Panc1 (cell line): ENCODE measurements around the gene PPM1G. TPM values are rescaled to one million over a fixed set of nuclear protein-coding genes. Genes with fewer than 3 reads are reported as not detected.

Experiments
- ATAC-seq: fragments of 200-7000 bp; cut with Tn5 transposase; 2 replicates; pipeline ENCODE4 v1.9.1; 2020; ENCODE audit warnings: mild to moderate bottlenecking, moderate library complexity
- Bru-seq: library from RNA; stranded (reverse); fragments of 400-500 nt; gene quantifications from one replicate; lab custom pipeline; 2021; lab: Mats Ljungman, UMichigan
- BruChase-seq, 2 experiments: library from RNA; stranded (reverse); fragments of 400-500 nt; gene quantifications; one replicate each; lab custom pipeline; 2021; lab: Mats Ljungman, UMichigan
- BruUV-seq: library from RNA; stranded (reverse); fragments of 400-500 nt; replicated peaks from 2 replicates; lab custom pipeline; 2021; lab: Mats Ljungman, UMichigan
- CTCF ChIA-PET: fragments of 300-600 bp; sonication (Branson Sonifier 250); formaldehyde crosslinking; loops from one replicate; lab custom pipeline; 2022; ENCODE audit warnings: antibody characterized with exemption; lab: Charles Lee
- POLR2A ChIA-PET: fragments of 300-600 bp; sonication (Branson Sonifier 250); formaldehyde crosslinking; loops from one replicate; lab custom pipeline; 2022; ENCODE audit warnings: antibody characterized with exemption; lab: Charles Lee
- DNase-seq: peaks from one replicate; pipeline ENCODE4 v3.0.0-alpha.2; 2010; ENCODE audit warnings: low read depth, low spot score
- H3K27ac ChIP-seq: 2 replicates; pipeline ENCODE4 v1.5.1; 2011; ENCODE audit warnings: mild to moderate bottlenecking, low read length, inconsistent platforms
- H3K27me3 ChIP-seq: fragments of 200-500 bp; sonication (Bioruptor generic); 2 replicates; pipeline ENCODE4 v1.6.0; 2014; ENCODE audit warnings: low read length, inconsistent platforms; ENCODE audit not compliant: control insufficient read depth, insufficient read depth
- H3K36me3 ChIP-seq: fragments of 200-500 bp; sonication (Bioruptor generic); 2 replicates; pipeline ENCODE4 v1.5.1; 2014; ENCODE audit warnings: inconsistent platforms, mild to moderate bottlenecking, low read length, moderate library complexity; ENCODE audit not compliant: control insufficient read depth, insufficient read depth
- H3K4me1 ChIP-seq: 2 replicates; pipeline ENCODE4 v1.5.1; 2011; ENCODE audit warnings: inconsistent platforms, mild to moderate bottlenecking, low read length, moderate library complexity; ENCODE audit not compliant: control insufficient read depth, insufficient read depth
- H3K4me3 ChIP-seq, 2 experiments: 2 replicates each; pipeline ENCODE4 v1.5.1; 2011 to 2012; ENCODE audit warnings: low read depth in 2 of 2, low read length in 2 of 2, mild to moderate bottlenecking in 2 of 2, inconsistent platforms in 1 of 2, moderate library complexity in 1 of 2
- H3K9me3 ChIP-seq: fragments of 200-500 bp; sonication (Bioruptor generic); 2 replicates; pipeline ENCODE4 v1.5.1; 2014; ENCODE audit warnings: low read depth, mild to moderate bottlenecking, inconsistent platforms, low read length, moderate library complexity; ENCODE audit not compliant: control insufficient read depth, insufficient read depth
- CTCF ChIP-seq: fragments of 450-650 bp; IDR thresholded peaks from 2 replicates; pipeline ENCODE4 v1.5.1; 2017; ENCODE audit warnings: mild to moderate bottlenecking
- POLR2AphosphoS5 ChIP-seq: IDR thresholded peaks from 2 replicates; pipeline ENCODE4 v1.6.1; 2012; ENCODE audit warnings: mild to moderate bottlenecking, low read depth, low read length, moderate library complexity
- SIN3A ChIP-seq: IDR thresholded peaks from 2 replicates; pipeline ENCODE4 v1.6.1; 2012; ENCODE audit warnings: low read depth, mild to moderate bottlenecking, low read length, moderate library complexity, borderline replicate concordance; ENCODE audit not compliant: insufficient read depth
- TCF7L2 ChIP-seq: IDR thresholded peaks from 2 replicates; pipeline ENCODE4 v1.6.1; 2011; ENCODE audit warnings: mild to moderate bottlenecking, low read depth, low read length, inconsistent platforms
- in situ Hi-C: cut with HindIII; loops from 2 replicates; pipeline ENCODE4 v1.10.0; 2016; ENCODE audit warnings: low sequenced_read_pairs, low pct_unique_long_range_greater_than_20kb
- intact Hi-C: fragments of 100-400 bp; cut with micrococcal nuclease; formaldehyde crosslinking; loops from one replicate; pipeline ENCODE4 v1.10.0; 2022; ENCODE audit not compliant: unreplicated experiment
- long read RNA-seq: library from polyadenylated mRNA; unstranded; transcript quantifications from one replicate; pipeline ENCODE4 v2.0.0, GENCODE V29; 2021; ENCODE audit not compliant: unreplicated experiment
- polyA plus RNA-seq: library from polyadenylated mRNA; unstranded; fragments of >200 nt; gene quantifications from one replicate; pipeline ENCODE4 v1.2.1, GENCODE V29; 2012; ENCODE audit warnings: missing spikeins; ENCODE audit not compliant: insufficient read length
- total RNA-seq: library from RNA; stranded (reverse); gene quantifications from one replicate; pipeline ENCODE4 v1.2.1, GENCODE V29; 2021; ENCODE audit not compliant: unreplicated experiment
- TF ChIP-seq, protein P1 (sequence below), 2 experiments: IDR thresholded peaks; 2 replicates each; pipeline ENCODE4 v1.6.1; 2011 to 2012; ENCODE audit warnings: low read depth in 2 of 2, control low read depth in 1 of 2, low read length in 1 of 2, mild to moderate bottlenecking in 1 of 2, moderate library complexity in 1 of 2; ENCODE audit not compliant: insufficient read depth in 1 of 2

PPM1G gene, protein sequence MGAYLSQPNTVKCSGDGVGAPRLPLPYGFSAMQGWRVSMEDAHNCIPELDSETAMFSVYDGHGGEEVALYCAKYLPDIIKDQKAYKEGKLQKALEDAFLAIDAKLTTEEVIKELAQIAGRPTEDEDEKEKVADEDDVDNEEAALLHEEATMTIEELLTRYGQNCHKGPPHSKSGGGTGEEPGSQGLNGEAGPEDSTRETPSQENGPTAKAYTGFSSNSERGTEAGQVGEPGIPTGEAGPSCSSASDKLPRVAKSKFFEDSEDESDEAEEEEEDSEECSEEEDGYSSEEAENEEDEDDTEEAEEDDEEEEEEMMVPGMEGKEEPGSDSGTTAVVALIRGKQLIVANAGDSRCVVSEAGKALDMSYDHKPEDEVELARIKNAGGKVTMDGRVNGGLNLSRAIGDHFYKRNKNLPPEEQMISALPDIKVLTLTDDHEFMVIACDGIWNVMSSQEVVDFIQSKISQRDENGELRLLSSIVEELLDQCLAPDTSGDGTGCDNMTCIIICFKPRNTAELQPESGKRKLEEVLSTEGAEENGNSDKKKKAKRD
- total RNA-seq (115 TPM), Bru-seq, nascent RNA (percentile 89 among the genes with signal in this experiment), BruChase-seq, experiment 1, labeled RNA remaining after a 2-hour chase (percentile 90 among the genes with signal in this experiment), BruChase-seq, experiment 2, labeled RNA remaining after a 6-hour chase (percentile 94 among the genes with signal in this experiment)
- polyA plus RNA-seq = 115 TPM
- long read RNA-seq, transcript PPM1G-201 (10 exons, 2,311 nt) = major isoform, 204 of 296 reads
- long read RNA-seq, partial matches to known transcripts = 41 of 296 reads
- long read RNA-seq, other reads (novel, unspliced or antisense) = 51 of 296 reads

GRCh38 chr2:27409321-27410073 lies at the start of gene PPM1G:
PPM1G (minus strand) TSS chr2:27409591; CDS start chr2:27409422, 169 bp downstream.
- POLR2A ChIA-PET = interaction anchor here (1.0 kb wide), 2 partner anchors 28 to 77 kb away, joined by 4 to 5 read pairs; no protein-coding TSS in a partner anchor
- ATAC-seq = peak; percentile 98
- TF ChIP-seq POLR2AphosphoS5 (peak; percentile 99), SIN3A (peak; percentile 72; the same call in 1 of the 2 replicates), CTCF (no peak), TCF7L2 (no peak)
- TF ChIP-seq, protein P1, sequence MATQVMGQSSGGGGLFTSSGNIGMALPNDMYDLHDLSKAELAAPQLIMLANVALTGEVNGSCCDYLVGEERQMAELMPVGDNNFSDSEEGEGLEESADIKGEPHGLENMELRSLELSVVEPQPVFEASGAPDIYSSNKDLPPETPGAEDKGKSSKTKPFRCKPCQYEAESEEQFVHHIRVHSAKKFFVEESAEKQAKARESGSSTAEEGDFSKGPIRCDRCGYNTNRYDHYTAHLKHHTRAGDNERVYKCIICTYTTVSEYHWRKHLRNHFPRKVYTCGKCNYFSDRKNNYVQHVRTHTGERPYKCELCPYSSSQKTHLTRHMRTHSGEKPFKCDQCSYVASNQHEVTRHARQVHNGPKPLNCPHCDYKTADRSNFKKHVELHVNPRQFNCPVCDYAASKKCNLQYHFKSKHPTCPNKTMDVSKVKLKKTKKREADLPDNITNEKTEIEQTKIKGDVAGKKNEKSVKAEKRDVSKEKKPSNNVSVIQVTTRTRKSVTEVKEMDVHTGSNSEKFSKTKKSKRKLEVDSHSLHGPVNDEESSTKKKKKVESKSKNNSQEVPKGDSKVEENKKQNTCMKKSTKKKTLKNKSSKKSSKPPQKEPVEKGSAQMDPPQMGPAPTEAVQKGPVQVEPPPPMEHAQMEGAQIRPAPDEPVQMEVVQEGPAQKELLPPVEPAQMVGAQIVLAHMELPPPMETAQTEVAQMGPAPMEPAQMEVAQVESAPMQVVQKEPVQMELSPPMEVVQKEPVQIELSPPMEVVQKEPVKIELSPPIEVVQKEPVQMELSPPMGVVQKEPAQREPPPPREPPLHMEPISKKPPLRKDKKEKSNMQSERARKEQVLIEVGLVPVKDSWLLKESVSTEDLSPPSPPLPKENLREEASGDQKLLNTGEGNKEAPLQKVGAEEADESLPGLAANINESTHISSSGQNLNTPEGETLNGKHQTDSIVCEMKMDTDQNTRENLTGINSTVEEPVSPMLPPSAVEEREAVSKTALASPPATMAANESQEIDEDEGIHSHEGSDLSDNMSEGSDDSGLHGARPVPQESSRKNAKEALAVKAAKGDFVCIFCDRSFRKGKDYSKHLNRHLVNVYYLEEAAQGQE (IDR thresholded peaks at IDR 0.05; ENCODE audit: insufficient read depth in 1 of 2, low read depth in 2 of 2, low read length in 1 of 2) = peak in 1 of 2 experiments; percentile 58; a peak in 1 of 4 replicates
- H3K4me1 ChIP-seq = peaks cover 16% of the 10 kb centered on the region
- peak within 1 kb of the TSS; percentile 93 to 96 for H3K4me3 ChIP-seq
- no TSS peak for BruUV-seq
- no peaks in the 10 kb centered on the region for H3K27me3 ChIP-seq
- H3K27ac ChIP-seq = peak within 1 kb of the TSS; percentile 100
- H3K36me3 ChIP-seq = peaks cover 8% of the 10 kb centered on the region
- CTCF ChIA-PET = interaction anchor here (0.6 kb wide), 2 partner anchors 96 to 274 kb away, joined by 4 read pairs; no protein-coding TSS in a partner anchor
- intact Hi-C loops = loop anchor here (5.0 kb wide), 1 partner anchor 218 kb away; the partner anchor contains the start of genes CCDC121 and GPN1
- no peaks in the 10 kb centered on the region for H3K9me3 ChIP-seq
- DNase-seq = peak; percentile 76
- in situ Hi-C loops = no loop called here

- Histone ChIP-seq H3K27me3 (no peaks in the 10 kb centered on the region), H3K27ac (no peak overlapping the region), H3K4me3 (no peak overlapping the region), H3K9me3 (no peaks in the 10 kb centered on the region), H3K36me3 (no peaks in the 10 kb centered on the region), H3K4me1 (no peaks in the 10 kb centered on the region)
- in situ Hi-C loops (no loop called here), intact Hi-C loops (no loop called here)
- ATAC-seq (no peak), DNase-seq (no peak)
- no TSS peak for BruUV-seq
- CTCF ChIA-PET = no interaction called here
- POLR2A ChIA-PET = no interaction called here
- TF ChIP-seq SIN3A (no peak), TCF7L2 (no peak), POLR2AphosphoS5 (no peak), CTCF (no peak)
- TF ChIP-seq, protein P1 (IDR thresholded peaks at IDR 0.05; ENCODE audit: insufficient read depth in 1 of 2, low read depth in 2 of 2, low read length in 1 of 2) = no peak
These were observed 44.6 kb upstream of the PPM1G start for GRCh38 chr2:27453968-27454367.
